Panc1 (cell line): ENCODE results near the gene TBC1D16.

Source experiments
- CTCF ChIP-seq: fragments of 450-650 bp; IDR thresholded peaks from 2 replicates; pipeline ENCODE4 v1.5.1; 2017; ENCODE audit warnings: mild to moderate bottlenecking
- POLR2AphosphoS5 ChIP-seq: IDR thresholded peaks from 2 replicates; pipeline ENCODE4 v1.6.1; 2012; ENCODE audit warnings: mild to moderate bottlenecking, low read depth, low read length, moderate library complexity
- REST ChIP-seq, 2 experiments: IDR thresholded peaks; 2 replicates each; pipeline ENCODE4 v1.6.1; 2011 to 2012; ENCODE audit warnings: low read depth in 2 of 2, control low read depth in 1 of 2, low read length in 1 of 2, mild to moderate bottlenecking in 1 of 2, moderate library complexity in 1 of 2; ENCODE audit not compliant: insufficient read depth in 1 of 2
- SIN3A ChIP-seq: IDR thresholded peaks from 2 replicates; pipeline ENCODE4 v1.6.1; 2012; ENCODE audit warnings: low read depth, mild to moderate bottlenecking, low read length, moderate library complexity, borderline replicate concordance; ENCODE audit not compliant: insufficient read depth
- TCF7L2 ChIP-seq: IDR thresholded peaks from 2 replicates; pipeline ENCODE4 v1.6.1; 2011; ENCODE audit warnings: mild to moderate bottlenecking, low read depth, low read length, inconsistent platforms

GRCh38 chr17:80002070-80002641 lies 33.5 kb downstream of the TBC1D16 start:
- TF ChIP-seq CTCF (no peak), REST (IDR thresholded peaks at IDR 0.05; ENCODE audit: insufficient read depth in 1 of 2, low read depth in 2 of 2, low read length in 1 of 2) (no peak), TCF7L2 (no peak), POLR2AphosphoS5 (no peak), SIN3A (no peak)
